Stimulated activated CD4-positive, alpha-beta T cell treated with anti-CD3 and anti-CD28 coated beads, Interleukin-2, amount 100 ng/mL, for 48 hours (primary cell): ENCODE results near the gene ECHDC1.
"Not testable (repeated sequence)": the region's sequence is repeated elsewhere in the genome, so short reads cannot be mapped to it uniquely, and the experiment has no call there.

Experiments
- DNase-seq, 2 donors: peaks; one replicate each; pipeline ENCODE4 v3.0.0-alpha.2; 2020

The ECHDC1 gene

DNA sequence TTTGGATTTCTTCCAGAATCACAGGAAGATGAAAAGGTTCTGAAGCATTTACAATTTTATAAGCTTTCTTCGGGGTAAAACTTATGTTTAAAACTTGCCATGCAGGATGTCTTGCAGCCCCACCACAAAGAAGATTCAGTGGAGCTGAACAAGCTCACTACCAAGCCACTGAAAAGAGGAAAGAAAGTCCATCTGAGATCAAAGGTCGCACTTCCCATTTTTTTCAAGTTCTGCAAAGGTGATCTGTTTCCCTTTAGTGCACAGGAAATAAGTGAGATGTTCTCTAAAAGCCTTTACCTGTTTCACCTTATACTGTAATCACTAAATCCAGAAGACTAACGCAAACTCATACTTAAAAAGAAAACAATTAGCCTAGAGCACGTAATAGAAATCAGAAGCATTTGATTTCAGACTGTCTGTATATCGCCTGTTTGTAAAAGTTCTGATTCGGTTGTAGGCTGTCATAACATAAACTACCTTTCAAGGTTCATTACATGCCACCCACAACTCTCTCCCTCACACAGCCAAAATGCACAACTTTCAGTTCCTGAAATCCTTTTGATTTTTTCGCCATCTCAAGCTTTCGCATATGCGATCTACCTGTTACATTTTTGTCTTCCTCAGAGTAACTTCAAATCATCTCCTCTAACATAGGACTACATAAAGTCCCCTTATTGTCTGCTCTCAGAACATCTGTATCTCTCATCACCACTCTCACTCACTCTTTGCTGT lies 1.8 kb downstream of the ECHDC1 start:
- DNase-seq: no peak

DNA sequence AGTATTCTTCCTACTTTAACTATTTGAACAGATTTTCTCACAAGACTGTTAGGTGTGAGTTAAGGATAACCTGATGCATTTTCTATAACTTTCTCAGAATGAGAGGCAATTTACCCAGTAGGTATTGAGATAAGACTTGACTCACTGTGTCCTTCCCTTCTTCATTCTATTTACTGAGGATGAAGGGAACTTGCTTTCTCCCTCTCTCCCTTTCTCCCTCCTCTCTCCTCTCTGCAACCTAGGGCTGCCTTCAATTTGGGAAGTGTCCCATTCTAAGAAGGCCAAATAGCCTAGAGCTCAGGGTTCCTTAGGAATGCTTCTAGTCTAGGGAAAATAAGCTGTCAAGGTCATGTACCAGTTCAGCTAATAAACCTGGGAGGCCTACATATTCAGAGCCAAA lies 3.2 kb downstream of the ECHDC1 start:
- DNase-seq: no peak

DNA sequence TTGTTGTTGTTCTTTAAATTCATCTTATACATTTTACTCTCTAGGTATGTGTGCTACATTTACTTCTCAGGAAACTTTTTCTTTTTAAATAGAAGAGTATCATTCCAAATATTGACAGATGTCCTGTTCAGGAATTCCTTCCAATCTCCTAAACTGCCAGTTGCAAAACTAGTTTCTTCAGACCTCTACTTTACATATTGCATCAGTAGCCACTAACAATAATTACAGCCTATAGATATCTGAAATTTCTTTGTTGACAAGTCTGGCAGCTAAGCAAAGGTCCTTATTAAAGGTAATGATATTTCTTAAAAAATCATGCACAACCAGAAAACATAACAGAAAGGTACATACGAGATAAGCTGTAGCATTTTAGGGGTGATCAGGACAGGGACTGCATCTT lies 4.5 kb downstream of the ECHDC1 start:
- DNase-seq: no peak

DNA sequence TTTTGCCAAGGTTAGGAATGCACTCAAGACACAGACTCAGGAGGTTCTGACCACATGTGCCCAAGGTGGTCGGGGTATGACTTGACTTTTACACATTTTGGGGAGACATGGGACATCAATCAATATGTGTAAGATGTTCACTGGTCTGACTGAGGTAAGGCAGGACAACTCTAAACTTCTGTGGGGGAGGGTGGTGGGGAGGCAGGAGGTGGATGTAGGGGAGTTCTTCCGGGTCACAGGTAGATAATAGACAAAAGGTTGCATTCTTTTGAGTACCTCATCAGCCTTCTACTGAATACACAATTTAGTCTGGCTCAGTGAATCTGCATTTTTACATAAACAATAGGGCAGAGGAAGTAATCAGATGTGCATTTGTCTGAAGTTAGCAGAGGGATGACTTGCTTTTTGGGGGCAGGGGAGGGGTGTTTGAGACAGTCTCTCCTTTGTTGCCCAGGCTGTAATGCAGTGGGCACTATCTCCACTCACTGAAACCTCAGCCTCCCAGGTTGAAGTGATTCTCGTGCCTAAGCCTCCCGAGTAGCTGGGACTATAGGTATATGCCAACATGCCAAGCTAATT lies 10.9 kb downstream of the ECHDC1 start:
- DNase-seq: no peak

DNA sequence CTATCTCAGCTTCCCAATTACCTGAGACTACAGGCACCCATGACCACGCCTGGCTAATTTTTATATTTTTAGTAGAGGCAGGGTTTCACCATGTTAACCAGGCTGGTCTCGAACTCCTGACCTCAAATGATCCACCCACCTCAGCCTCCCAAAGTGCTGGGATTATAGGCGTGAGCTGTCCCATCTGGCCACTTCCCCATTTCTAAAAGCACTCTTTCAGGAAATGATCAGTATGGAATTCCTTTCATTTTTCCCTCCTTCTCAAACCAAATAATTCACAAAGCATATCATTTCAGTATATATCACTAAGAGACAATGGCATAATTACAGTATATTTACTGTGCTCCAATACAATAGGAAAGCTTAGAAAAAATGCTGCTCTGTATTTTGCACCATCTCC lies 12.2 kb downstream of the ECHDC1 start:
- not testable (repeated sequence) for DNase-seq

DNA sequence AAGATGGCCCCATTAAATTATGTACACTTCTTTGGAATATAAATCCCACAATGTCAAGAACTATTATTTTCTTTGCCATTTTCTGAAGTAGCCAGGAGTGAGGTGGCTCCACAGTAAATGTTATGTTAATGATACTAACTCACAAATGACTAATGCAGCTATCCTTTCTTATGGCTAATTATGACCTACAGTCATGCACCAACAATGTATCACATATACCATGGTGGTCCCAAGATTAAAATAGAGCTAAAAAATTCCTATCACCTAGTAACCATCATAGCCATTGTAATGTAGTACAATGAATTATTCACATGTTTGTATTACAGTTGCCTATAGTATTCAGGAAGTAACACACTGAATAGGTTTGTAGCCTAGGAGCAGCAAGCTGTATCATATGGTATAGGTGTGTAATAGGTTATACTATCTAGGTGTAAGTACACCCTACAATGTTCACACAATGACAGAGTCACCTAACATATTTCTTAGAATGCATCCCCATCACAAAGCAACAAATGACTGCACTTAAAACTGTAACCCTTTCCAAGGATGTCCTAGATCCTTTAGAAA lies 15.3 kb downstream of the ECHDC1 start:
- no peak for DNase-seq

DNA sequence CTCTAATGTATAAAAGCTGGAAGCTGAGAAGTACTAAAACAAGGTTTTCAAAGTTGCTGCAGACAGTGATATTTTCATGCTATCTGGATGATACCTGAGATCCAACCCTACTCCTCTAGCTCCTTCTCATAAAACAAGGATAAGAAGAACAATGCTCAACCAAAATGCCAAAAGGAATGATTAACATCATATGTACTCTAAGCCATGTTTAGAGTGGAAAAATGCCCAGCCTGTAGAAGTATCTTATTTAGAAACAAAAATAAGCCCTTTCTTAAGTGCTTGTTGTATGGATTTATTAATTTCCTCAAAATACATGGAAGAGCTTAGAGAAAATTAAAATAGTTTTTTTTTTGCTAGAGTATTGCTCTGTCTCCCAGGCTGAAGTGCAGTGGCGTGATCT lies 23.7 kb downstream of the ECHDC1 start:
- no peak for DNase-seq

DNA sequence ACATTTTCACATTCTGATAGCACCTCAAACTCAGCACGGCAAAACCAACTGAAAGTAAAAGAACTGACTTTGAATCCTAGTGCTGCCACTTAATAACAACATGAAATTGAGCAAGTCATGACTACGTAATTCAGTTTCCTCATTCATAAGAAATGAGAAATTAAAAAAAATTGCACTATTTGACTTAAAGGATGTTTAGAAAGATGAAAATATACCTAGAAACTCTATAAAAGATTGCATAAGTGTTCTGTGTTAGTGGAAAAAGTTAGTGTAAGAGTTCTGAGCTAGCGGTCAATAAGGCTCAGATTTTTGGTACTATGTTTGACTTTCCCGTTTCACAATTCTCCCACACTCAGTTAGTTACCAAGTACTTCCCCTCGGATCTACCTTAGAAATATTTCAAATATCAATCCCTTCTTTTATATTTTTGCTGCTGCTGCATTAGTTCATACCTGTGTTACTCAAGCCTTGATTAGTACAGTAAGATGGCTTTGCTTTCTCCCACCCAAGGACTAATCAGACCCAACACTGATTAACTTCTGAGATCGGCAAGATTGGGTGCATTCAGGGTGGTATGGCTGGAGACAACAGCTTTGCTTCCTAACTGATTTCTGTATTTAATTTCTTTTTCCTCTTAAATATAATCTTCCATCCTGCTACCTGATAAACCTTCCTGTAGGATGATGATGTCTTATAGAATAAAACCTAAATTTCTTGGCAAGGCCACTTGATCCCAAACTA lies 25.9 kb downstream of the ECHDC1 start:
- no peak for DNase-seq

DNA sequence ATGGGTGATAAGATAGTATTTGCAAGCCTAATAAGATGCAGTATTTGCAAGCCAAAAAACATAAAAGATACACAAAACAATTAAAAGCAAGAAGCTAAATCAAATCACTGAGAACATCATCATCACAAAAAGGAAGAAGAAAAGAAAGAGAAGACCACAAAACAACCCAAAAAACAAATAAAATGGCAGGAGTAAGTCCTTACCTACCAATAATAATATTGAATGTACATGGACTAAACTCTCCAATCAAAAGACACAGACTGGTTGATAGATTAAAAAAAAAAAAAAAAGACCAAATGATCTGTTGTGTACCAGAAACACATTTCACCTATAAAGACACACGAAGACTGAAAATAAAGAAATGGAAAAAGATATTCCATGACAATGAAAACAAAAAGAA lies 37.7 kb downstream of the ECHDC1 start:
- DNase-seq: no peak

DNA sequence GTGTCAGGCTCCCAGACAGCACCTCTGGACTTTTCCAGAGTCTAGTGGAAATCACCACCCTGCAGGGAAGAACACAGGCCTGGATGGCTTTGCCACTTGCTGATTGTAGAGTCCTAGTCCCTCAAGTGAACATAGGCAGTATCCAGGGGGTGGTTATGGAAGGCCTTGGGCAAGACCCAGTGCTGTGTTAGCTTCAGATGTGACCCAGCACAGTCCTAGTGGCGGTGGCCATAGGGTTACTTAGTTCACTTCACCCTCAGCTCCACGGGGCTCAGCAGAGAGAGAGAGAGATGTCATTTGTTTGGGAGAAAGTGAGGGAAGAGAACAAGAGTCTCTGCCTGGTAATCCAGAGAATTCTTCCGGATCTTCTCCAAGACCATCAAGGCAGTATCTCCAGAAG lies 39.5 kb downstream of the ECHDC1 start:
- no peak for DNase-seq

DNA sequence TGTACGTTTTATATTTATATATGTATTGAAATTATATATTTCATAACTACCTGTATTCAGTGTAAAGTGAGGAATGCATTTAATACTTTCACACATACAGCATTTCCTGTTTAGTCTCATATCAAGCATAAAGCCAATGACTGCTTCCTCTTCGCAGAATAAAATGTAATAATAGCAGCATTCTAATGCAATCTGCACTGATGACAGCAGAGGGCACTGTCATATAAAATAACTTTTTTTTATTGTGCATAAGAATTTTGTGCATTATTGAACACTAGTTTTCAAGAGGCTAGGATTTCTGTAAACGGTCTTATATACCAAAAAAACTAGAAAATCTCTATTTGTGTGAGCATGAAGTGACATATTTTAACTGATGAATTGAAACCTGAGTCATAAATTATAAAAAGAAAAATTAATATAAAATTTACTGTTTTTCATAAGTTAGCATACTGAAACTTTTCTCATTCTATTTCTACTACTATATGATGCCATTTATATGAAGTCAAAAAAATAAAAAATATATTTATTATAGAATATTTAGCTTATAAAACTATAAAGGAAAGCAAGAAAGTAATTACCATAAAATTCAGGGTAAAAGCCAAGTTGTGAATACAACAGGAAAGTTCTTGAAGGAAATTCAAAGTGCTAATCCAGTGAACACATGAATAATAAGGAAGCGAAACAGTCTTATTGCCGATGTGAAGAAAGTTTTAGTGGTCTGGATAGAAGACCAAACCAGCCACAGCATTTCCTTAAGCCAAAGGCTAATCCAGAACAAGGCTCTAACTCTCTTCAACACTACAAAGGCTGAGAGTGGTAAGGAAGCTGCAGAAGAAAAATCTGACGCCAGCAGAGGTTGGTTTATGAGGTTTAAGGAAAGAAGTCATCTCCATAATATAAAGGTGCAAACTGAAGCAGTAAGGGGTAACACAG lies 40.4 kb downstream of the ECHDC1 start:
- peak; percentile 24 to 42 for DNase-seq

DNA sequence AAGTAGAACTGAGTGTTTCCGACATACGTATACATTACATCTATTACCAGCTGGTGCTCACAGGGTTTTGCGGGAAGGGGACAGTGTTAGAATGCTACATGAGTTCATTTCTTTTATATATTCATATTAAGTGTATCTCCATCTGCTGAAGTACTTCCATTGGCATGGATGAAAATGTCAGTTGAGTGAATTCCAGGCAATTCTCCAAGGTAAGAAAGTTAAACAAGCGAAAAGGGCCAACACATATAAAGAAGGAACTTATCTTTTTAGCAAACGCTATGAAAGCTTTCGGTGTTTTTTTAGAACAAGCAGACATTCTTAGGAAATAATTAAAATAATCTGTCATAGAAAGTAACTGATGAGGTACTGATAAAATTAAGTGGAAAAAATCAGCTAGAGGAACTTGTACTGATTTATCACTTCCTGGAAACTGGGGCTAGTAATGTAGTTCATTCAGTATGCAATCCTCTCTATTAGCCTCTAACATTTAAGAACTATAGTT lies 42.2 kb downstream of the ECHDC1 start:
- DNase-seq: no peak

DNA sequence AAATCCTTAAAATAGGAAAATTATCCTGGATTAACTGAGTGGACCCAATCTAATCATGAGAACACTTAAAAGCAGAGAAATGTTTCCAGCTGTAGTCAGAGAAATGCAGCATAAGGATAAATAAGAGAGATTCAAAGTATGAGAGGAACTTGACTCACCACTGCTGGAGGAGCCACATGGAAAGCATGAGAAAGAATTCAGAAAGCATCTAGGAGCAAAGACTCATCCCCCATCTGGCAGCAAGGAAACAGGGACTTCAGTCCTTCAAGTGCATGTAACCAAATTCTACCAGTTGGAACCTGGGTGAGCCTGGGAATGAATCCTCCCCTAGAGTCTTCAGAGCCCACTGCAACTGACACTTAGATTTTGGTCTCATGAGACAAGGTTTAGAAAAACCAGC lies 43.0 kb downstream of the ECHDC1 start:
- no peak for DNase-seq

DNA sequence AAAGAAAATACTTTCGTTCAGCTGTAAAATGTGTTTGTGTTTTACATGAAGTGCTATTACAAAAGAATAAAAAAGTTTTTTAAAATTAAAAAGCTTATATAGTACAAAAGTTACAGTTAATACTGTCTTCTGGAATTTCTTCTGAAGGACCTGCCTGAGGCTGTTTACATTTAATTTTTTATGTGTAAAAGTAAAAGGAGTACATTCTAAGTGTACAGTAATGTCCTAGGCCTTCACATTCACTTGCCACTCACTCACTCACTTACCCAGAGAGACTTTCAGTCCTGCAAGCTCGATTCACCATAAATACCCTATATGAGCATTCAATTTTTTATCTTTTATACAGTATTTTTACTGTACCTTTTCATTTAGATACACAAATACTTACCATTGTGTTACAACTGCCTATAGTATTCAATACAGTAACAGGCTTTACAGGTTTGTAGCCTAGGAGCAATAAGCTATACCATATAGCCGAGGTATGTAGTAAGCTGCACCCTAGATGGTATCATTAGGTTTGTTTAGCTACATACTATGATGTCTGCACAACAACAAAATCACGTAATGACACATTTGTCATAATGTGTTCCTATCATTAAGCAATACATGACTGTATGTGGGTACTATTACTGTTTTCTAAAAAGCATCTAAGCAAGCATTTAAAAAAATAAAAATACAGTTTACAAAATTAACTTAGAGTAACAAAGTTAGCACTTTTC lies 43.7 kb downstream of the ECHDC1 start:
- no peak for DNase-seq

DNA sequence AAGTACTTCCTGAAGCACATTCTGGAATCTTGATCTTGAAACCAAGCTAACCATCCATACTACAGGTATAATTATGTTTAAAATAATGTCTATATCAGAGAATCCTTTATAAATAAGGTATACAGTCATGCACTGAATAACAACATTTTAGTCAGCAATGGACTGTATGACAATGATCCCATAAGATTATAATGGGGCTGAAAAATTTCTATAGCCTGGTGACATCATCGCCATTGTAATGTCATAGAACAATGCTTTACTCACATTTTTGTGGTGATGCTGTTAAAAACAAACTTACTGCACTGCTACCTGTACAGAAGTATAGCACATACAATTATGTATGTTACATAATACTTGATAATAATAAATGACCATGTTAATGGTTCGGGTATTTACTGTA lies 44.9 kb downstream of the ECHDC1 start:
- no peak for DNase-seq

DNA sequence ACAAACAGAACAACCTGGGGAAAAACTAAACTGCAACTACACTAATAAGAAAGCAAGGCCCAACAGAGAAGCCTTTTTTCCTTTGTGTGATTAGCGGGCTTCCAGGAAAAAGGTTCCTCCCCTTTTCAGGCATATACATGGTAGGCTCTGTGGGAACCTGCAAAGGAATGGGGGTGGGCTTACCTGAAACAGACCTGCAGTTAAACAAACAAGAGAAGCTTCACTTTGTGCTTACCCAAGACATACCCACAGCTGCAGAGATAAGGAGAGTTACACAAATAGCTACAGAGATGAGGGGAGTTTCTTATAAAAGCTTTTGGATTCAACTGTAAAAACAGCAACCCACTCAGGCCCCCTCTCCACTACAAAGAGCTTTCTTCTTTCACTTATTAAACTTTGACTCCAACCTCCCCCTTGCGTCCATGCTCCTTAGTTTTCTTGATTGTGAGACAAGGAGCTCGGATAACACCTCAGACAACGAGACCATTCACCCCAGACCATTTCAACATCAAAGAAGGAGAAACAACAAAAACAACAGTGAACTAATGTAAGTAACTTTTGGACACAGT lies 45.8 kb downstream of the ECHDC1 start:
- no peak for DNase-seq

DNA sequence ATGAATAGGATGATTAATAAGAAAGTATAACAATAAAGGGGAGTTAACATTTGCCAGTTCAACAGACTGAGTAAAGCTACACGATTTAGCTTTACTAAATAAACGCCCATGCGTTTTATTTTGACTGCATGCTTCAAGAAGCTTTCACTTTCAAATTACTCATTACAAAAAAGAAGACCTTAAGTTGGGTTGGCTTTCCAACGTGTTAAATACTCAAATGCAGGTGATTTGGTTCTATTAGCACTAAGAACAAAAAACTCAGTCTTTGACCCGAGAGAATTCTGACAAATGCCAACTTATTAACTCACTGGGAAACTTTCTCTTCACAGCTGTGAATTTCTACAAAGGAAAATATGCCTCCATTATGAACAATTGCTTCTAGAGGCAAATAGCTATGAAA lies 51.9 kb downstream of the ECHDC1 start:
- no peak for DNase-seq

DNA sequence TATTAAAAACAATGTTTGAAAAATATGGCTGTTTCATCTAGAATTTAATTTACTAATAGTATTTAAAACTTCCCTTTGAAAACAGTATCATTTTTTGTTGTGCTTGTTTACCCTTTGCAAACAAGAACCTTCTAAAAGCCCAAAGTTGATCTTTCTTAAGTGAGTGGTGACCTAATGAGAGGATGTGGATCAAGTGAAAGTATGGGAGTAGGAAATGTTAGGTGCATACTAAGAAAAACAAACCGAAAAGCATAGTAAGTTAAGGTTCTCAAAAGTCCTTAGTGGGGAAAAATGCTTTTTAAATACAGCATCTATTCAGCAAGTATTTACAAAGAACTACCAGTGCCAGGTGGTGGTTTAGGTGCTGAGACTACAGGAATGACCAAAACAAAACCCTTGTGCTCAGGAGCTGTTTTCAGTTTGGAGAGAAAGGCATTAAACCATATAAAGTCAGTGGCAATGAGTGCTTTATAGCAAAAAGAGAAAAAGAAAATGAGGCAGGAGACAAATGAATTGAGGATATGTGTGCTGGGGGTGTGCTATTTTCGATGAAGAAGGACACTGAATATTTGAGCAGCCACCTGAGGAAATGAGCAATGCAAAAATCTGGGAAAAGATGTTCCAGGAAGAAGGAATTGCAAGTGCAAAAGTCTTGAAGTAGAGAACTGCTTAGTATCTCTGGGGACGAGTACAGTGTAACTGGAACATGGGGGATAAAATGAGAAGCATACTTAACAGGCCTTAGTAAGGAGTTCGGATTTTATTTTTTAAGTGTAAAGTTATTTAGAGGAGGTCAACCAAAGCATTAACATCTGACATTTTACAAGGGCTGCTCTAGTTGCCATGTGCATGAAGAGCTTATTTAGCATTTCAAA lies 52.8 kb downstream of the ECHDC1 start:
- no peak for DNase-seq

DNA sequence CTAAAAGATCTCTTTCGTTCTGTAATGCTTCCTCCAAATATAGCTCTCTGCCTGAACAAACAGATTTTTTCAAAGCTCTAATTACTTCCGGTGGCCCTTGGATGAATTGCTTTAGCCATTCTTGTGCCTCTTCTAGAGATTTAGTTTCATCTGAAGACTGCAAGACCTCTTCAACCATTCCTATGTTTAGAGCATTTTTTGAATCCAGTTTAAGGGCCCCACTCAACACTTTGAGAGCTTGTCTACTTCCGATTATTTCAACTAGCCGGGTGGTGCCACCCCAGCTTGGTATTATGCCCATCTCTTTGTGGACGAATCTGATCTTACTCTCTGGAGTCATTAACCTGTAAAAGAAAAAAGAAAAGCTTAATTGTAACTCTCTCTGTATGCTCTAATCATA lies 53.5 kb downstream of the ECHDC1 start:
- no peak for DNase-seq

DNA sequence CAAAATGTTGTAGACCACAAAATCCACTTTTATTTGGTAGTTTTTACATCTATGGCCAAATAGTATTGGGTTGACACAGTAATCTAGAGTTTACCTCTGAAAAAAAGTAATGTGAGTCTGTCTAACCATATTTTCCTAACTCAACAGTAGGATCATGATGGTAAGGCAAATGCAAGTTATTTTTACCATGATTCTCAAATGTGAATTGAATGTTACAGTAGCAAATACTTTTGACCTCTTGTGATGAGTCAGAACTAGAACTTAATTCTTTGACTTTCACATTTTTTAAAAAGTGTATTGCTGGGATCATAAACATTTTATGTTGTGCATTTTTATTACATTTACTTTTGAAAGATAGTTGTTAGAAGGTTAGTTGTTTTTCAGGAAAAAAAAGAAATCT lies 54.7 kb downstream of the ECHDC1 start:
- DNase-seq: no peak

DNA sequence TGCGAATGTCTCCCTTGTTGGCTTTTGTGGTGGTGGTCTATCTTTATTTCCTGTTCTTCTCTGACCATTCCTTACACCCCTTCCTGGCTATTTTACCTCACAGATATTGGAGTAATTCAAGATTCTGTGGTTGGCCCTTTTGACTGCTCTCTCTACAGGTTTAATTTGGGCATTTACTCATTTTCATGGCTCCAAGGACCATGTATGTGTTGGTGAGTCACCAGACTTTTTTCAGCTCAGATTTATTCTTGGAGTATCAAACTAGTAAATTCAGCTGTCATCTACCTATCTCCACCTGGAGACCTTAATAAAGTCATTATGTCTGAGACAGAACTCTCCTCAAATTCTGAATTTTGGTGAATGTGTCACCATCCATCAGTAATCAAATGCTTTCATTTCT lies 61.2 kb downstream of the ECHDC1 start:
- DNase-seq: no peak
